IPS-11a (cell line): ENCODE measurements around the gene POT1.
"Not testable (repeated sequence)": the region's sequence is repeated elsewhere in the genome, so short reads cannot be mapped to it uniquely, and the experiment has no call there.

Source experiments
- H3K4me3 ChIP-seq: one replicate; pipeline ENCODE4 v1.5.1; 2013; ENCODE audit warnings: low read depth, low read length, control low read depth

The POT1 gene, protein sequence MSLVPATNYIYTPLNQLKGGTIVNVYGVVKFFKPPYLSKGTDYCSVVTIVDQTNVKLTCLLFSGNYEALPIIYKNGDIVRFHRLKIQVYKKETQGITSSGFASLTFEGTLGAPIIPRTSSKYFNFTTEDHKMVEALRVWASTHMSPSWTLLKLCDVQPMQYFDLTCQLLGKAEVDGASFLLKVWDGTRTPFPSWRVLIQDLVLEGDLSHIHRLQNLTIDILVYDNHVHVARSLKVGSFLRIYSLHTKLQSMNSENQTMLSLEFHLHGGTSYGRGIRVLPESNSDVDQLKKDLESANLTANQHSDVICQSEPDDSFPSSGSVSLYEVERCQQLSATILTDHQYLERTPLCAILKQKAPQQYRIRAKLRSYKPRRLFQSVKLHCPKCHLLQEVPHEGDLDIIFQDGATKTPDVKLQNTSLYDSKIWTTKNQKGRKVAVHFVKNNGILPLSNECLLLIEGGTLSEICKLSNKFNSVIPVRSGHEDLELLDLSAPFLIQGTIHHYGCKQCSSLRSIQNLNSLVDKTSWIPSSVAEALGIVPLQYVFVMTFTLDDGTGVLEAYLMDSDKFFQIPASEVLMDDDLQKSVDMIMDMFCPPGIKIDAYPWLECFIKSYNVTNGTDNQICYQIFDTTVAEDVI

DNA sequence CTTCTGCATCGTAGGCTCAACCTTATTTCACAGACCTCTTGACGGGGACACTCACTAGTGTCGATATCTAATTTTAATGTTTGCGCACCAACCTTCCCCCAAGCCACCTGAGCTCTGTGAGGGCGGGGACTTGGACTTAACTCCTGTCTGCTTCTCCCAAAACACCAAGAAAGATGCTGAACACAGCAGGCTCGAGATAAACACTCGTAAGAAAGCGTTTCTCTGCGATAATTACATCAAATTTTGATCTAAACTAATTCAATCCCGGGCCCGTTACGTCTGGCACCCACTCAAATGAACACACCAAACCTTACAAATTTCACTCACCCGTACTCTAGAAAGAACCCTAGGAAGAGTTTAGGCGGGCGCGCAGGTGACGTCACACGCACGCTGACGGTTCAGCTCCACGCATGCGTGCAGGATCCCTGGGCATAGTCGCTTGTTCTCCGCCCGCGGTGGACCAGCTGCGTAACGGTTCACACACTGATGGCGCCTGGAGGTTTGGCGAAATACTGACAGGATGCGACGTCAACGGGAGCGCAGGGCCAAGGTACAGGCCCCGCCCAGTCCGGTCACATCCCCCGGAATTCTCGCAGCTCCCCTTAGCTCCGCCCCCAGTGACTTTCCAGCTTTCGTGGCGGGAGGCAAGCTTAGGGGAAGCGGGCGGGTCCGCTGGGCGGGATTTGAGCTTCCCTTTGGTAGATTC lies at the start of gene POT1:
Gene POT1, minus strand, starts transcription at position 359 of the 706 bp plus-strand sequence. CDS start 32,652 bp downstream, outside the sequence.
- peak within 1 kb of the TSS; percentile 86 for H3K4me3 ChIP-seq

DNA sequence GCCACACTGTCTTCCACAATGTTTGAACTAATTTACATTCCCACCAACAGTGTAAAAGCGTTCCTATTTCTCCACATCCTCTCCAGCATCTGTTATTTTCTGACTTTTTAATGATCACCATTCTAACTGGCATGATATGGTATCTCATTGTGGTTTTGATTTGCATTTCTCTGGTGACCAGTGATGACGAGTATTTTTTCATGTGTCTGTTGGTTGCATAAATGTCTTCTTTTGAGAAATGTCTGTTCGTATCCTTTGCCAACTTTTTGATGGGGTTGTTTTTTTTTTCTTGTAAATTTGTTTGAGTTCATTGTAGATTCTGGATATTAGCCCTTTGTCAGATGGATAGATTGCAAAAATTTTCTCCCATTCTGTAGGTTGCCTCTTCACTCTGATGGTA lies 45.5 kb upstream of the POT1 start:
- not testable (repeated sequence) for H3K4me3 ChIP-seq

DNA sequence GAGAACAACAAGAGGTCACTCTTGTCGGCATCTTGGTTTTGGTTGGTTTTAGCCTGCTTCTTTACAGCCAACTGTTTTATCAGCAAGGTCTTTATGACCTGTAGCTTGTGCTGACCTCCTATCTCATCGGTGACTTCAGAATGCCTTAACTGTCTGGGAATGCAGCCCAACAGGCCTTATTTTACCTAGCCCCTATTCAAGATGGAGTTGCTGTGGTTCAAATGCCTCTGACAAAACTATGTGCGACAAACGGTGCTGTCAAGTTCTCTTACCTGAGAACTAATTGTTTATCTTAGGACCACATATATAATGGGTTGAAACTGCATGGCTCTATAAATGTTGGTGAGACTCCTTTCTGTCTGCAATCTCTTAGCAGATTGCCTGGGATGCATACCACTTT lies 35.9 kb upstream of the POT1 start:
- no peak overlapping the region for H3K4me3 ChIP-seq

DNA sequence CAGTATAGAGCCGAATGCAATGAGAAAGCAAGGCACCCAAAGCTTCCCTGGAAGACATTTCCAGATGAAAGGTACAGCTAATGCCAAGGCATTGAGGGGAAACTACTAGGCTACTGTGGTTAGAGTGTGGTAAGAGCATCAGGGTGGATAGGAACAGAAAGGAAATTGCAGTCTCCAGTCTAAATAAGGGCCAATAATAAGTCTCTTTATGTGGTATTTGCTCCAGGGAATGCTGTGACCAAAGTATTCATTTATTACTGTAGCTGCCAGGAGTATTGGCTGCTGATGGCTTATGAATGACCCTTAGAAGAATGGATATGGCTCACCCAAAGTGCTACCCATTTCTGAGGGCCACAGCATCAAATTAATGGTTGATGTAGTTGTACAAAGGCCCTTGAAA lies 30.1 kb upstream of the POT1 start:
- H3K4me3 ChIP-seq = no peak overlapping the region

DNA sequence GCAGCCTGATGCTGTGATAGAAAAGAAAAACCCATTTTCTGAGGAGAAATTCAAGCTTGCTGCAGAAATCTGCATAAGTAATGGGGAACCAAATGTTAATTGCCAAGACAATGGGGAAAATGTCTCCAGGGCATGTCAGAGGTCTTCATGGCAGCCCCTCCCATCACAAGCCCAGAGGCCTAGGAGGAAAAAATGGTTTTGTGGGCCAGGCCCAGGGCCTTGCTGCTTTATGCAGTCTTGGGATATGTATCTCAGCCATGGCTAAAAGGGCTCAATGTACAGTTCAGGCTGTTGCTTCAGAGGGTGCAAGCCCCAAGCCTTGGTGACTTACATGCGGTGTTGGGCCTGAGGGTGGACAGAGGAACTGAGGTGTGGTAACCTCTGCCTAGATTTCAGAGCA lies 28.3 kb upstream of the POT1 start:
- H3K4me3 ChIP-seq = not testable (repeated sequence)

DNA sequence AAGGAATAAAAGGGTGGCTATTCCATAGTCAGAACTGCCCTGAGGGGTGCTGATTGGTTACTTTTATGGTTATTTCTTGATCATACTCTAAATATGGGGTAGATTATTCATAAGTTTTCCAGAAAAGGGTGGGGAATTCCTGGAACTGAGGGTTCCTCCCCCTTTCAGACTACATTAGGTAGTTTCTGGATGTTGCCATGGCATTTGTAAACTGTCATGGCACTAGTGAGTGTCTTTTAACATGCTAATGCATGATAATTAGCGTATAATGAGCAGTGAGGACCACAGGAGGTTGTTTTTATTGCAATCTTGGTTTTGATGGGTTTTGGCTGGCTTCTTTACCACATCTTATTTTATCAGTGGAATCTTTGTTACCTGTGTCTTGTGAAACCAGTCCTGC lies 26.5 kb upstream of the POT1 start:
- H3K4me3 ChIP-seq = no peak overlapping the region

DNA sequence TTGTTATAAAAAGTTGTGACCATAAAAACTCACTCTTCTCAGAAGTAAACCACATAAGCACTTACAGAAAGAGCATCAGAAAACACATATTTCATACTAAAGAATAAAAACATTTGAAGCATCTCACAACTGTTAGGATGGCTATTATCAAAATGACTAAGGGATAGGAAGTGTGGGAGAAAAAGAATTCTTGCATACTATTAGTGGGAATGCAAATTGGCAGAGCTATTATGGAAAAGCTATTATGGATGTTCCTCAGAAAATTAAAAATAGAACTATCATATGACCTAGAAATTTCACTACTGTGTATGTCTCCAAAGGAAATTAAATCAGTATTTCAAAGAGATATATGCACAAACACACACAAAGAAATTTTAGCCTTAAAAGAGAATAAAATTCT lies 25.2 kb upstream of the POT1 start:
- no peak overlapping the region for H3K4me3 ChIP-seq

DNA sequence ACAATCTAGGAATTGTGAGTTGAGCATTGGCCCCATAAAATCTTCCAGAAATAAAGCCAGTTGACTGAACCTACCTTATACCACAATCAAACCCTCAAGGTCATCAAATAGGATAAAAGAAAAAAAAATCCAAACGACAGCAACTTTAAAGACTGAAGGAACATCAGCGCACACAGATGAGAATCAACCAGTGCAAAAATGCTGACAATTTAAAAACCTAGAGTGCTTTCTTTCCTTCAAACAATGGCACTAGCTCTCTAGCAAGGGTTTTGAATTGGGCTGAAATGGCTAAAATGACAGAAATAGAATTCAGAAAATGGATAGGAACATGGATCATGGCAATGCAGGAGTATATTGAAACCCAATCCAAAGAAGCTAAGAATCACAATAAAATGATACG lies 16.1 kb upstream of the POT1 start:
- no peak overlapping the region for H3K4me3 ChIP-seq

DNA sequence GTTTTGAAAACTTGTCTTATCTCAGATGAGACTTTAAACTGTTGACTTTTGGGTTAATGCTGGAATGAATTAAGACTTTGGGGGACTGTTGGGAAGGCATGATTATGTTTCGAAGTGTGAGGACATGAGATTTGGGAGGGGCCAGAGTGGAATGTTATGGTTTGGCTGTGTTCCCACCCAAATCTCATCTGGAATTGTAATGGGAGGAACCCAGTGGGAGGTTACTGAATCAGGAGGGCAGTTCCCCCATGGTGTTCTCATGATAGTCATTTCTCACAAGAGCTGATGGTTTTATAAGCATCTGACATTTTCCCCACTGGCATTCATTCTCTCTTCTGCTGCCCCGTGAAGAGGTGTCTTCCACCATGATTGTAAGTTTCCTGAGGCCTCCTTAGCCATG lies 13.8 kb upstream of the POT1 start:
- H3K4me3 ChIP-seq = no peak overlapping the region

DNA sequence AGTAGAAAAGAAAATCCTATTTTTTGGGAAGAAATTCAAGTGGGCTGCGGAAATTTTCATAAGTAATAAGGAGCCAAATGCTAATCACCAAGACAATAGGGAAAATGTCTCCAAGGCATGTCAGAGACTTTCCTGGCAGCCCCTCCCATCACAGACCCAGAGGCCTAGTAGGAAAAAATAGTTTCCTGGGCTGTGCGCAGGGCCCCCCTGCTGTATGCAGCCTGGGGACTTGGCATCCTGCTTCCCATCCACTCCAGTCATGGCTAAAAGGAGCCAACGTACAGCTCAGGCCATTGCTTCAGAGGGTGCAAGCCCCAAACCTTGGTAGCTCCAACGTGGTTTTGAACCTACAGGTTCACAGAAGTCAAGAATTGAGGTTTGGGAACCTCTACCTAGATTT lies 12.8 kb upstream of the POT1 start:
- H3K4me3 ChIP-seq = no peak overlapping the region

DNA sequence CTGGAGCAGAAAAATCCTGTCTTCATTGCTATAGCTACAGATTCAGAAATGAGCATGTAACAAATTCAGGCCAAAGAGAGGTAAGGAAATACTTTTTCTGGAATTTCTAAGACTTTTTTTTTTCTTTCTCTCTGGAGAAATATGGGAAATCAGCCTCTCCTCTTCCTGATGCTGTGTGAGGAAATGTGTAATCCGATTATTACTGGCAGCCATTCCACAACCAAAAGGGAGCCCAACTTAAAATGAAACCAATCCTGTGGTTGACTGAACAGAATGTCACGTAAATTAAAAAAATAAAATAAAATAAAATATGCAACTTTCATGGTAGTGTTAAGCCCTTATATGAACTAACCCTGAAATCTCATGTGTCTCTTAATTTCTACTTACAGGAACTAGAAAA lies 10.7 kb upstream of the POT1 start:
- no peak overlapping the region for H3K4me3 ChIP-seq

DNA sequence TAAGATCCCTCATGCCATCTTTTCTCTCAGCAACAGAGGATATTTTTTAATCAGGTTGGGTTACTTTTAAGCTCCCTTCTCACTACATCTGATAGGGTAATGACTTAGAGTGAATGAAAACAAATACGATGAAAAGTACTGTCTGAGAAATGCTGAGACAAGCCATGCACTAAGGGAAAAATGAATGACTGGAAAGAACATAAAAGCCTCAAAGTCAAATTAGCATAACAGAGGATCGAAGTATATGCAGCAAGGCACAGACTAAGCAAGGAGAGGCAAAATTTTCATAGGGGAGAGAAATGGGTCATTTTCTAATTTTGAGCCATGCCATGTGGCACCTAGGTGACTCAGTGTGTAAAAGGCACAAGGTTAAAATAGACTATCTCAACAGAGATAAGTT lies 8.5 kb upstream of the POT1 start:
- H3K4me3 ChIP-seq = no peak overlapping the region

DNA sequence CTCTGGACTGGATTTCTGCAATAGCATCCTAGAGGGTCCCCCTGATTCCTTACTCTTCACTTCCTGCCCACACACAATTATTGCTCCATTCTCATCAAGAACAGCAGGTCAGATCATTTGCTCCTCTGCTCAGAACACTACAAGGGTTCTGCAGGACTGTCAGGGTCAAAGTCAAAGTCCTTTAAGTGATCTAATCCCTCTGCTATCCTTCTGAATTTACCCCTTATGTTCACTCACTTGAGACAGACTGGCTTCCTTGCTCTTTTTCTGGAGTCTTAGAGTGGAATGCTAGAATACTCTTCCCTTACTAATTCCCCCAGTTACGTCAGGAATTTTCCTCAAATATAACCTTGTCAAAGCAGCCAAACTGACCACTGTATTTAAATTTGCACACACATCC lies 7.5 kb upstream of the POT1 start:
- no peak overlapping the region for H3K4me3 ChIP-seq

DNA sequence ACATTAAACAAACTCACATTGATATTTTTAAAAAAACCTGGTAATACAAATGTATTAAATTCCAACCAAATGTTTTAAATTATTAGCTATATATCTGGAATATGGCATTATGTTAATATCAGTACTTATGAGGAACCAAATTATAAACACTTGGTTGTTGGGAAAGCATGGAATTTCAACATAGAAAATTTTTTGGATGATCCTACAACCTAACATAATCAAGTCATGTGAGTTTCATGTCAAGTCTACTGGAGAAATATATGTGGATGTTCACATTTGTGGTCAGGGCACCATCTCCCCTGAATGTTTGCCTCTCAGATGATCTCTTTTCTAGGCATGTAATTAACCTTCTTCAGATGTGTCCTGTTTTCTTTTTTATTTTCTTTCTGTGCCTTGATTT lies 5.2 kb upstream of the POT1 start:
- H3K4me3 ChIP-seq = no peak overlapping the region

DNA sequence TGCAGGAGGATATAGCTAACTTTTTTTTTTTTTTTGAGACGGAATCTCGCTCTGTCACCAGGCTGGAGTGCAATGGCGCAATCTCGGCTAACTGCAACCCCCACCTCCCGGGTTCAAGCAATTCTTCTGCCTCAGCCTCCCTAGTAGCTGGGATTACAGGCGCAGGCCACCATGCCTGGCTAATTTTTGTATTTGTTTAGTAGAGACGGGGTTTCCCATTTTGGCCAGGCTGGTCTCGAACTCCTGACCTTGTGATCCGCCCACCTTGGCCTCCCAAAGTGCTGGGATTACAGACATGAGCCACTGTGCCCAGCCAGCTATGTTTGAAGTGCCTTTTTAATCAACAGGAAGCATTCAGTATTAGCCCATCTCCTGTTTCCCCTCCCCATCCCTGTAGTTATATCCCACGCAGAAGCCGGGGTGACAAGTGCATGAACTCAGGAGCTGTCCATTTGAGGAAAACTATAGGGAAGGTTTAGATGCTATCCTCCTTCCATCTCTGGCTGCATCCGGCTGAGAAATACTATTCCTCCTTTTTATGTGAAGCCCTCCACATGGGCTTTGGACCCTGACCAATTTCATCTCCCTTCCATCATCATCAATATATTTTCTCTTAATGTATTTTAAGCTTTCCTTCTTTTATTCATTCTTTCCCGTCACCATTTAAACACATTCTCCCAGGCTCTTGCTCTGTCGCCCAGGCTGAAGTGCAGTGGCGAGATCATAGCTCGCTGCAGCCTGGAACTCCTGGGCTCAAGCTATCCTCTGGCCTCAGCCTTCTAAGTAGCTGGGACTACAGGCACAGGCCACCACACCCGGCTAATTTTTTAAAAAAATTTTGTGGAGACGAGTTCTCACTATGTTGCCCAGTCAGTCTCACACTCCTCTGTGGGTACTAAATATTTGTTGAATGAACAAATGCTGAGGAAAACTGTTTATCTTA lies 1.3 kb upstream of the POT1 start:
- H3K4me3 ChIP-seq = no peak overlapping the region

DNA sequence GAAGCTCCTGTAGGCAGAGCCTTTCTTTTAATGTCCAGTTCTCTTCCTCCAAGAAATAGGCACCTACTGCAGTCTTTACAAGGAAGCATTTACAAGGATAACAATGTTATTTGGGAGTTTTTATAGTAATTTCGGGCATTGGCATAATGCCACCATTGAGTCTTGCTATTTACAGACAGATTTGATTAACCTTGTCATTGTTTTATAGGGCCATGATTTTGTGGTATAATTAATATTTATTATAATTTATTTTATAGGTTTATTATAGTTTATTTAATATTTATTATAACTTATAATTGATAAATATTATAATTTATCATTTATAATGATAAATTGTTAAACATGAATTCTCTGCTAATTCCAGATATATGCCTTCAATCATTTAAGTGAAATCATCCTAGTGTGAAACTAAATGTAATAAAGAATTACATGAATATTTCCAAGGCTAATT lies 573 bp upstream of the POT1 start:
- no peak overlapping the region for H3K4me3 ChIP-seq

DNA sequence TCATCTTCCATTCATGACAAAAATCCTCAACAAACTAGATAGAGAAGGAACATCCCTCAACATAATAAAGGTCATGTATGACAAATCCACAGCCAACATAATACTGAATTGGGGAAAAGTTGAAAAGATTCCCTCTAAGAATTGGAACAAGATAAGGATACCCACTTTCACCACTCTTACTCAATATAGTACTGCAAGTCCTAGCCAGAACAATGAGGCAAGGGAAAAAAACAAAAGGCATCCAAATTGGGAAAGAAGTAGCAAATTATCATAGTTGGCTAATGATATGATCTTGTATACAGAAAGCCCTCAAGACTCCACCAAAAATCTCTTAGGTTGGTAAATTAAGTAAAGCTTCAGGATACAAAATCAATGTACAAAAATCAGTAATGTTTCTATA lies 4.7 kb downstream of the POT1 start:
- no peak overlapping the region for H3K4me3 ChIP-seq

DNA sequence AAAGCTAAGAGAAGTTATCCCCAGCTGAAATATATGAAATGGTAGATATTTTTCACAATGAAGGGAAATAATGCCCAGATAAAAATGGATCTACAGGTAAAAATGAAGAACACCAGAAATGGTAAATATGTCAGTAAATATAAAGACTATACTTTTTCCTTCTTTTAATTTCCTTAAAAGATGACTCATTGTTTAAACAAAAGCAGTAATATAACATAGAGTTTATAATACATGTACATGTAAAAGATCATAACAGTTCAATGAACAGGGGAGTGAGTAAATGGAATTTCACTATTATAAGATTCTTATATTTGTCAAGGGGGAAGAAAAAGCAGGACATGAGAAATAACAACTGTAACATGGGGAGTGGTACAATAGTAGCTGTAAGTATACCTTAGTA lies 7.4 kb downstream of the POT1 start:
- H3K4me3 ChIP-seq = no peak overlapping the region

DNA sequence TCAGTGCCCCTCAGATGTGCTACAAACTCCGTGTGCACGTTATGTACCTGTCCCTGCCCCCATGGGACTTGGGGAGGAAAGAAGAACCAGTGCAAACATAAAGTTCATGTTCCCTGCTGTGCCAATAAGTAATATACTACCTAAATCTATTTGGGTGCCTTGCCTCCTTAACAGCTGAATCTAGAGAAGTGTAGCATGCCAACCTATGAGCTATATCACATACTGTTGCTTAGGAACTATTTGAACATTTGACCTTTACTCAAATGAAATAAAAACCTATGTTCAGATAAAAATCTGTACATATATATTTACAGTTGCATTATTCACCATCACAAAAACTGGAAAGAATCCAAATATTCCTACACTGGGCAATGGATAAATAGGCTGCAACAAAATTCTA lies 9.8 kb downstream of the POT1 start:
- H3K4me3 ChIP-seq = no peak overlapping the region

DNA sequence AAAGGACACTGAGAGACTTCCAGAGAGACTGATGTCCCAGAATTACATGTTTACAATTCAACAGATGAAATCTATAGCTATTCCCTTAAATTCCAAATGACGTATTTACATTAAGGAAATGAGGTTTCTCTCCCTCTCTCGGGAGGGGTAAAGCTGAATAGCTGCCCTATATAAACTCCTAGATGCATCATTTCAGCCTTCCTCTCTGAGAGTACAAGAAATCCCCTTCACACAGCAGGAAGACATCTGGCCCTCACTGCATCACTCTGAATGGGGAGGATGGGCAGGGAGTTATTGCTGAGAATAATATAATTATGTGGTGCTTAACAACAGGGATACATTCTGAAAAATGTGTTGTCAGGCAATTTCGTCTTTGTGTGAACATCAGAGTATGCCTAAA lies 11.0 kb downstream of the POT1 start:
- H3K4me3 ChIP-seq = no peak overlapping the region

DNA sequence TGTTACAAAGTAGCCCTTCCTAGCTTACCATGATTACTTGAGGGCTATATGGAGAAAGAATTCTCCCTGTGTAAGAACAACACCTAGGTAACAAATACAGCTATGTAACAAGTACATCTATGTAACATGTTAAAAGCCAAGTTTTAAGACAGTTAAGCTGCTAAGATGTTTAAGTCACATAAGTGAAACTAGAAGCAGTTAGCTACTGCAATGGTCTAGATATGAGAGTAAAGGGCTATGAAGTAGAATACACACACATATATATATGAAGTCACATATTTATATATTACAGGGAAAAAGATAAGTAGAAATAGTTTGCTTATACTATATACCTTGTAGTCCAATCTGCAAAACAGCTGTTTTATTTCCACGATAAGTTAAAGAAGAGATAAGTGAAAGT lies 14.4 kb downstream of the POT1 start:
- no peak overlapping the region for H3K4me3 ChIP-seq
